ENCODE measurements around the gene SUMF2.
"Not testable (repeated sequence)": the region's sequence is repeated elsewhere in the genome, so short reads cannot be mapped to it uniquely, and the experiment has no call there.

DNA sequence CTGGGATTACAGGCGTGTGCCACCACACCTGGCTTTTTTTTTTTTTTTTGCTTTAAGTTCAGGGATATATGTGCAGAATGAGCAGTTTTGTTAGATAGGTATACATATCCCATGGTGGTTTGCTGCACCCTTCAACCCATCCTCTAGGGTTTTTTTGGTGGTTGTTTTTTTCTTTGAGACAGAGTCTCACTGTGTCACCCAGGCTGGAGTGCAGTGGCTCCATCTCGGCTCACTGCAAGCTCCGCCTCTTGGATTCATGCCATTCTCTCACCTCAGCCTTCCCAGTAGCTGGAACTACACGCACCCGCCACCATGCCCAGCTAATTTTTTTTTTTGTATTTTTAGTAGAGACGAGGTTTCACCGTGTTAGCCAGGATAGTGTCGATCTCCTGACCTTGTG is 15.3 kb upstream of the SUMF2 start:
- not testable (repeated sequence) for TF ChIP-seq POLR2A (IDR thresholded peaks at IDR 0.05; ENCODE audit: low read depth, low read length)
- TF ChIP-seq, protein P1, sequence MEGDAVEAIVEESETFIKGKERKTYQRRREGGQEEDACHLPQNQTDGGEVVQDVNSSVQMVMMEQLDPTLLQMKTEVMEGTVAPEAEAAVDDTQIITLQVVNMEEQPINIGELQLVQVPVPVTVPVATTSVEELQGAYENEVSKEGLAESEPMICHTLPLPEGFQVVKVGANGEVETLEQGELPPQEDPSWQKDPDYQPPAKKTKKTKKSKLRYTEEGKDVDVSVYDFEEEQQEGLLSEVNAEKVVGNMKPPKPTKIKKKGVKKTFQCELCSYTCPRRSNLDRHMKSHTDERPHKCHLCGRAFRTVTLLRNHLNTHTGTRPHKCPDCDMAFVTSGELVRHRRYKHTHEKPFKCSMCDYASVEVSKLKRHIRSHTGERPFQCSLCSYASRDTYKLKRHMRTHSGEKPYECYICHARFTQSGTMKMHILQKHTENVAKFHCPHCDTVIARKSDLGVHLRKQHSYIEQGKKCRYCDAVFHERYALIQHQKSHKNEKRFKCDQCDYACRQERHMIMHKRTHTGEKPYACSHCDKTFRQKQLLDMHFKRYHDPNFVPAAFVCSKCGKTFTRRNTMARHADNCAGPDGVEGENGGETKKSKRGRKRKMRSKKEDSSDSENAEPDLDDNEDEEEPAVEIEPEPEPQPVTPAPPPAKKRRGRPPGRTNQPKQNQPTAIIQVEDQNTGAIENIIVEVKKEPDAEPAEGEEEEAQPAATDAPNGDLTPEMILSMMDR (IDR thresholded peaks at IDR 0.05; ENCODE audit: extremely low read depth in 1 of 2, insufficient read depth in 1 of 2, low read depth in 1 of 2, low read length in 2 of 2) = not testable (repeated sequence)
- TF ChIP-seq, protein P2, sequence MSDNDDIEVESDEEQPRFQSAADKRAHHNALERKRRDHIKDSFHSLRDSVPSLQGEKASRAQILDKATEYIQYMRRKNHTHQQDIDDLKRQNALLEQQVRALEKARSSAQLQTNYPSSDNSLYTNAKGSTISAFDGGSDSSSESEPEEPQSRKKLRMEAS (IDR thresholded peaks at IDR 0.05; ENCODE audit: insufficient read depth, insufficient read length) = not testable (repeated sequence)
